Activated B cell treated with CpG ODN at 0.5 μM for 24 hours (primary cell): Measurements from ENCODE around the gene COQ8A. TPM values are rescaled to one million over a fixed set of nuclear protein-coding genes. Genes with fewer than 3 reads are reported as not detected.

Experiments
- ATAC-seq: fragments of 200-7000 bp; cut with Tn5 transposase; one replicate; pipeline ENCODE4 v1.10.0; 2021; ENCODE audit warnings: low read depth, mild to moderate bottlenecking, moderate library complexity
- CTCF ChIA-PET: fragments of 350-600 bp; sonication (Branson Sonifier 250); formaldehyde crosslinking; loops from one replicate; lab custom pipeline; 2021; ENCODE audit warnings: antibody characterized with exemption; lab: Charles Lee
- POLR2A ChIA-PET: fragments of 350-600 bp; sonication (Branson Sonifier 250); formaldehyde crosslinking; loops from one replicate; lab custom pipeline; 2021; ENCODE audit warnings: antibody characterized with exemption; lab: Charles Lee
- DNase-seq: peaks from one replicate; pipeline ENCODE4 v3.0.0; 2022
- H3K27ac Mint-ChIP-seq: one replicate; pipeline ENCODE4 v1.8.0; 2020; ENCODE audit warnings: mixed read lengths
- H3K27me3 Mint-ChIP-seq: one replicate; pipeline ENCODE4 v1.8.0; 2021; ENCODE audit warnings: mixed read lengths
- H3K36me3 Mint-ChIP-seq: one replicate; pipeline ENCODE4 v1.8.0; 2021; ENCODE audit warnings: low read depth, mixed read lengths
- H3K4me1 Mint-ChIP-seq: one replicate; pipeline ENCODE4 v1.8.0; 2021; ENCODE audit warnings: mixed read lengths
- H3K4me3 Mint-ChIP-seq: one replicate; pipeline ENCODE4 v1.8.0; 2020; ENCODE audit warnings: mild to moderate bottlenecking, mixed read lengths
- H3K9me3 Mint-ChIP-seq: one replicate; pipeline ENCODE4 v1.8.0; 2020; ENCODE audit warnings: mixed read lengths
- intact Hi-C: fragments of 100-400 bp; cut with micrococcal nuclease; formaldehyde crosslinking; loops from one replicate; pipeline ENCODE4 v1.15.1; 2024
- total RNA-seq: library from RNA; stranded (reverse); gene quantifications from 2 replicates; pipeline ENCODE4 v1.2.3, GENCODE V29; 2022
- TF ChIP-seq, protein P1 (sequence below): fragments of 200-600 bp; IDR thresholded peaks from one replicate; pipeline ENCODE4 v1.8.0; 2022; ENCODE audit warnings: antibody characterized with exemption, mild to moderate bottlenecking

Gene COQ8A
- total RNA-seq, 1 donor from 2014 or later: 28.5 TPM

DNA sequence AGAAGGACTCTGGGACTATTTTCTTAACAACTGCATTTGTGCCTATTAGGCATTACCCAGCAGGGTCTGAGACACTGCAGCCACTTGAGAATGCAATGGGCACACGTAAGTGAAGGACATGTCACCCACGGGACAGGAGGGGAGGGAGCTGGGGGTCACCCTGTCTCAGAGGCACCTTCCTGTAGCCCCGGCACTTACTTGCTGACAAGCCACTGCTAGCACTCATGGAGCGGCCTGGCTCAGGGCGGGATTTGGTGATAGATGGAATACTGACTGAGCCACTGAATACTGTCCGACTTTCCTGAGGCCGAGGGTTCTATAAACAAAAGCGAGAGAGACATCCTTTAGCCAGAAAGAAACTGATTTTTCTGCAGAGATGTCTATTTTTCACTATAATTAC lies 64.7 kb downstream of the COQ8A start:
- no peak overlapping the region for H3K4me3 Mint-ChIP-seq
- H3K27ac Mint-ChIP-seq: no peak overlapping the region
- no peaks in the 10 kb centered on the region for H3K9me3 Mint-ChIP-seq
- H3K27me3 Mint-ChIP-seq: no peaks in the 10 kb centered on the region
- POLR2A ChIA-PET: no interaction called here
- CTCF ChIA-PET: no interaction called here
- intact Hi-C loops: no loop called here
- TF ChIP-seq, protein P1, sequence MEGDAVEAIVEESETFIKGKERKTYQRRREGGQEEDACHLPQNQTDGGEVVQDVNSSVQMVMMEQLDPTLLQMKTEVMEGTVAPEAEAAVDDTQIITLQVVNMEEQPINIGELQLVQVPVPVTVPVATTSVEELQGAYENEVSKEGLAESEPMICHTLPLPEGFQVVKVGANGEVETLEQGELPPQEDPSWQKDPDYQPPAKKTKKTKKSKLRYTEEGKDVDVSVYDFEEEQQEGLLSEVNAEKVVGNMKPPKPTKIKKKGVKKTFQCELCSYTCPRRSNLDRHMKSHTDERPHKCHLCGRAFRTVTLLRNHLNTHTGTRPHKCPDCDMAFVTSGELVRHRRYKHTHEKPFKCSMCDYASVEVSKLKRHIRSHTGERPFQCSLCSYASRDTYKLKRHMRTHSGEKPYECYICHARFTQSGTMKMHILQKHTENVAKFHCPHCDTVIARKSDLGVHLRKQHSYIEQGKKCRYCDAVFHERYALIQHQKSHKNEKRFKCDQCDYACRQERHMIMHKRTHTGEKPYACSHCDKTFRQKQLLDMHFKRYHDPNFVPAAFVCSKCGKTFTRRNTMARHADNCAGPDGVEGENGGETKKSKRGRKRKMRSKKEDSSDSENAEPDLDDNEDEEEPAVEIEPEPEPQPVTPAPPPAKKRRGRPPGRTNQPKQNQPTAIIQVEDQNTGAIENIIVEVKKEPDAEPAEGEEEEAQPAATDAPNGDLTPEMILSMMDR: no peak
- no peaks in the 10 kb centered on the region for H3K4me1 Mint-ChIP-seq
- ATAC-seq (no peak), DNase-seq (no peak)
- H3K36me3 Mint-ChIP-seq: no peaks in the 10 kb centered on the region

DNA sequence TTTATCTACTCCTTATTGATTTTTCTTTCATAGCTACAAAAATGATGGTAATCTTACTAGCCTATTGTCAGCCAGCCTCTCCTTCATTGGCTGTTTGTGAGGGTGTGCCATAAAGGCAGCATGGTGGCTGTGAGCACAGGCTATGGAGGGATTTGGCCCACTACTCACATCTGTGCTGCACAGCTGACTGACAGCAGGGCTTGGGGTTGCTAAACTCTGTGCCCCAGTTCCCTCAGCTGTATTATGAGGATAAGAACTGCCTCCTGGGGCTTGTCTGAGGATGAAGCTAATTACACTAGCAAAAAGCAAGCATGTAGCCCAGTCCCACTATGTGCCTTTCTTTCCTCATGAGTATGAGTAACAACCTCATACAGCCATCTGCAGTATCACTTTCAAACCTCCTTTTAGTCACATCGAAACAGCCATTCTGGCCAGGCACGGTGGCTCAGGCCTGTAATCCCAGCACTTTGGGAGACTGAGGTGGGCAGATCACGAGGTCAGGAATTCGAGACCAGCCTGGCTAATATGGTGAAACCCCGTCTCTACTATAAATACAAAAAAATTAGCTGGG lies 66.2 kb downstream of the COQ8A start:
- Mint-ChIP-seq H3K9me3 (no peaks in the 10 kb centered on the region), H3K36me3 (no peaks in the 10 kb centered on the region), H3K27me3 (peaks cover 3% of the 10 kb centered on the region), H3K4me3 (no peak overlapping the region), H3K27ac (no peak overlapping the region), H3K4me1 (no peaks in the 10 kb centered on the region)
- POLR2A ChIA-PET: interaction anchor here (0.6 kb wide), 1 partner anchor 119 kb away, joined by 4 read pairs; no protein-coding TSS in a partner anchor
- no peak for ATAC-seq
- CTCF ChIA-PET: no interaction called here
- DNase-seq: no peak
- intact Hi-C loops: no loop called here
- TF ChIP-seq, protein P1: no peak

DNA sequence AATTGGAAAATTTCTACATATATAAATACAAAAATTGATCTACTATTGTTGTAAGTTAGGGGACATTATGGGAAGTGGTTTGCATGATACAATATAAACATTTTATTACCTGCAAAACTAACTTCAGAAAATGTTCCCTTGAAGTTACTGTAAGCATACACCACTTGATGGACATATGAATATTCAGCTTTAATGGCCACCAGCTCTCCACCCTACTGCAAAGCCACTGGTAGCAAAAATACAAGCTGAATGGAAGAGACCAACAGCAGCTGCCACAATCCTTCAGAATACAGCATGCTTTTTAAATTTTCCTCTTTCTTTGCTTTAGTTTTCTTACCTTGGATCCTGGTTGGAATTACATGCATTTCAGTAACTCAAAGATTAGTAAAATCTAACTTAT lies 69.8 kb downstream of the COQ8A start:
- H3K4me1 Mint-ChIP-seq: no peaks in the 10 kb centered on the region
- no peak overlapping the region for H3K27ac Mint-ChIP-seq
- TF ChIP-seq, protein P1: no peak
- peaks cover 3% of the 10 kb centered on the region for H3K27me3 Mint-ChIP-seq
- intact Hi-C loops: no loop called here
- no peak for ATAC-seq
- ChIA-PET POLR2A (no interaction called here), CTCF (no interaction called here)
- DNase-seq: no peak
- no peaks in the 10 kb centered on the region for H3K36me3 Mint-ChIP-seq
- H3K4me3 Mint-ChIP-seq: no peak overlapping the region
- no peaks in the 10 kb centered on the region for H3K9me3 Mint-ChIP-seq

DNA sequence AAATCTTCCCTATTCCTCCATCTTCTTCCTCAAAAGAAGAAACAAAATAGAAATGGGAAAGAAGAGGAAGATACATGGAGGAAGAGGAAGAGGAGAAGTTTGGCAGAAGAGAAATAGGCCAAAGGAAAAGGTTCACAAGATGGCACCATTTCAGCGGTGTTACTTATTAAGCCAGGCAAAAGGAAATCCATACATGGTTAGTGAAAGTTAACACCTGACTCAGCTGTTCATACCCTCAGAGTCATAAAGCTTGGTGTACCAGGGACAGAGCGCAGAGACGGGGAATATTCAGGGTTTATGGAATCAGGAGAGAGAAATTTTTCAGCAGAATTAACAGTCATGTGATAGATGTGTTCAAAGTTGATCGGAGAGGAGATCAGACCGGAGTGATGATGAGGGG lies 70.6 kb downstream of the COQ8A start:
- Mint-ChIP-seq H3K9me3 (no peaks in the 10 kb centered on the region), H3K36me3 (no peaks in the 10 kb centered on the region), H3K27me3 (peaks cover 5% of the 10 kb centered on the region), H3K27ac (no peak overlapping the region), H3K4me3 (no peak overlapping the region), H3K4me1 (no peaks in the 10 kb centered on the region)
- no peak for DNase-seq
- CTCF ChIA-PET: no interaction called here
- no peak for ATAC-seq
- intact Hi-C loops: no loop called here
- POLR2A ChIA-PET: interaction anchor here (0.5 kb wide), 1 partner anchor 548 kb away, joined by 4 read pairs; no protein-coding TSS in a partner anchor
- TF ChIP-seq, protein P1: no peak

DNA sequence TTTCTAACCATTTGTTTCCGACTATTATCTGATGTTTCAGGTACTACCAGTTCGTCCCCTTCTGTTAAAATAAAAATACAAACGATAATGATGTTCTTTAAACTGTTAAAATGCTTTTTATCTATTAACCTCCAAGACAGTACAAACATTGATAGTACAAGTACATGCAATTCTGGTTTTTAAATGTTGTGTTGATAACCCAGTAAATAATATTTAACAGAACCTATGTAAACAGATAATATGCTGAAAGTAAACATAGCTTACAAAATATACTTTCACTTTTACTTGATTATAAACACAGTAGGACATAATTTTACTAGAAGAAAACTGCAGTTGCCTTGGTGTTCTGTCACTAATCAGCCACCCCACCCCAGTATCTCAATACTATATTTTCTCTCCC lies 76.9 kb downstream of the COQ8A start:
- no peak for ATAC-seq
- TF ChIP-seq, protein P1: no peak
- intact Hi-C loops: no loop called here
- no peak overlapping the region for H3K27ac Mint-ChIP-seq
- POLR2A ChIA-PET: no interaction called here
- H3K4me3 Mint-ChIP-seq: no peak overlapping the region
- peaks cover 2% of the 10 kb centered on the region for H3K27me3 Mint-ChIP-seq
- H3K9me3 Mint-ChIP-seq: peaks cover 8% of the 10 kb centered on the region
- no peaks in the 10 kb centered on the region for H3K36me3 Mint-ChIP-seq
- CTCF ChIA-PET: no interaction called here
- H3K4me1 Mint-ChIP-seq: no peaks in the 10 kb centered on the region
- DNase-seq: no peak
